HL-60 (cell line): ENCODE measurements around the gene PDE6H.

Source experiments
- GABPA ChIP-seq: IDR thresholded peaks from 2 replicates; pipeline ENCODE4 v1.6.1; 2012; ENCODE audit warnings: low read depth
- POLR2AphosphoS5 ChIP-seq: IDR thresholded peaks from 2 replicates; pipeline ENCODE4 v1.6.1; 2012; ENCODE audit warnings: low read depth
- TF ChIP-seq, protein P1 (sequence below): IDR thresholded peaks from one replicate; pipeline ENCODE4 v1.5.1; 2011; ENCODE audit warnings: low read length, control low read depth, inconsistent platforms; ENCODE audit not compliant: insufficient read depth
- TF ChIP-seq, protein P2 (sequence below): IDR thresholded peaks from 2 replicates; pipeline ENCODE4 v1.6.1; 2012; ENCODE audit warnings: low read depth; ENCODE audit not compliant: insufficient replicate concordance

- TF ChIP-seq, protein P1, sequence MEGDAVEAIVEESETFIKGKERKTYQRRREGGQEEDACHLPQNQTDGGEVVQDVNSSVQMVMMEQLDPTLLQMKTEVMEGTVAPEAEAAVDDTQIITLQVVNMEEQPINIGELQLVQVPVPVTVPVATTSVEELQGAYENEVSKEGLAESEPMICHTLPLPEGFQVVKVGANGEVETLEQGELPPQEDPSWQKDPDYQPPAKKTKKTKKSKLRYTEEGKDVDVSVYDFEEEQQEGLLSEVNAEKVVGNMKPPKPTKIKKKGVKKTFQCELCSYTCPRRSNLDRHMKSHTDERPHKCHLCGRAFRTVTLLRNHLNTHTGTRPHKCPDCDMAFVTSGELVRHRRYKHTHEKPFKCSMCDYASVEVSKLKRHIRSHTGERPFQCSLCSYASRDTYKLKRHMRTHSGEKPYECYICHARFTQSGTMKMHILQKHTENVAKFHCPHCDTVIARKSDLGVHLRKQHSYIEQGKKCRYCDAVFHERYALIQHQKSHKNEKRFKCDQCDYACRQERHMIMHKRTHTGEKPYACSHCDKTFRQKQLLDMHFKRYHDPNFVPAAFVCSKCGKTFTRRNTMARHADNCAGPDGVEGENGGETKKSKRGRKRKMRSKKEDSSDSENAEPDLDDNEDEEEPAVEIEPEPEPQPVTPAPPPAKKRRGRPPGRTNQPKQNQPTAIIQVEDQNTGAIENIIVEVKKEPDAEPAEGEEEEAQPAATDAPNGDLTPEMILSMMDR = no peak
- TF ChIP-seq GABPA = no peak
- TF ChIP-seq POLR2AphosphoS5 = no peak
- TF ChIP-seq, protein P2, sequence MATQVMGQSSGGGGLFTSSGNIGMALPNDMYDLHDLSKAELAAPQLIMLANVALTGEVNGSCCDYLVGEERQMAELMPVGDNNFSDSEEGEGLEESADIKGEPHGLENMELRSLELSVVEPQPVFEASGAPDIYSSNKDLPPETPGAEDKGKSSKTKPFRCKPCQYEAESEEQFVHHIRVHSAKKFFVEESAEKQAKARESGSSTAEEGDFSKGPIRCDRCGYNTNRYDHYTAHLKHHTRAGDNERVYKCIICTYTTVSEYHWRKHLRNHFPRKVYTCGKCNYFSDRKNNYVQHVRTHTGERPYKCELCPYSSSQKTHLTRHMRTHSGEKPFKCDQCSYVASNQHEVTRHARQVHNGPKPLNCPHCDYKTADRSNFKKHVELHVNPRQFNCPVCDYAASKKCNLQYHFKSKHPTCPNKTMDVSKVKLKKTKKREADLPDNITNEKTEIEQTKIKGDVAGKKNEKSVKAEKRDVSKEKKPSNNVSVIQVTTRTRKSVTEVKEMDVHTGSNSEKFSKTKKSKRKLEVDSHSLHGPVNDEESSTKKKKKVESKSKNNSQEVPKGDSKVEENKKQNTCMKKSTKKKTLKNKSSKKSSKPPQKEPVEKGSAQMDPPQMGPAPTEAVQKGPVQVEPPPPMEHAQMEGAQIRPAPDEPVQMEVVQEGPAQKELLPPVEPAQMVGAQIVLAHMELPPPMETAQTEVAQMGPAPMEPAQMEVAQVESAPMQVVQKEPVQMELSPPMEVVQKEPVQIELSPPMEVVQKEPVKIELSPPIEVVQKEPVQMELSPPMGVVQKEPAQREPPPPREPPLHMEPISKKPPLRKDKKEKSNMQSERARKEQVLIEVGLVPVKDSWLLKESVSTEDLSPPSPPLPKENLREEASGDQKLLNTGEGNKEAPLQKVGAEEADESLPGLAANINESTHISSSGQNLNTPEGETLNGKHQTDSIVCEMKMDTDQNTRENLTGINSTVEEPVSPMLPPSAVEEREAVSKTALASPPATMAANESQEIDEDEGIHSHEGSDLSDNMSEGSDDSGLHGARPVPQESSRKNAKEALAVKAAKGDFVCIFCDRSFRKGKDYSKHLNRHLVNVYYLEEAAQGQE = no peak
Measured at GRCh38 chr12:15007551-15007950, 34.7 kb downstream of the PDE6H start.
